GM23338 (cell line): ENCODE data around the gene NRIP3. TPM values are rescaled to one million over a fixed set of nuclear protein-coding genes. Genes with fewer than 3 reads are reported as not detected.

Experiments
- ATAC-seq: fragments of 200-7000 bp; cut with Tn5 transposase; 3 replicates; pipeline ENCODE4 v1.9.1; 2020
- DNase-seq: peaks from one replicate; pipeline ENCODE4 v3.0.0-alpha.2; 2015; ENCODE audit warnings: low spot score
- H2AFZ ChIP-seq: fragments of 200-600 bp; sonication (generic); 2 replicates; pipeline ENCODE4 v1.8.0; 2016; ENCODE audit warnings: antibody characterized with exemption, mild to moderate bottlenecking, moderate library complexity
- H3F3A ChIP-seq: fragments of 200-600 bp; sonication (generic); replicated peaks from 2 replicates; pipeline ENCODE4 v1.8.0; 2017; ENCODE audit warnings: antibody characterized with exemption, mixed run types, low read depth
- H3K27ac ChIP-seq: fragments of 200-600 bp; sonication (generic); 2 replicates; pipeline ENCODE4 v1.6.1; 2016; ENCODE audit warnings: low read depth
- H3K27me3 ChIP-seq: fragments of 200-600 bp; sonication (generic); 2 replicates; pipeline ENCODE4 v1.8.0; 2016; ENCODE audit warnings: mild to moderate bottlenecking, mixed run types, moderate library complexity; ENCODE audit not compliant: insufficient read depth
- H3K36me3 ChIP-seq: fragments of 200-600 bp; sonication (generic); 2 replicates; pipeline ENCODE4 v1.8.0; 2016; ENCODE audit warnings: mild to moderate bottlenecking; ENCODE audit not compliant: insufficient read depth
- H3K4me1 ChIP-seq: fragments of 200-600 bp; sonication (generic); 2 replicates; pipeline ENCODE4 v1.8.0; 2016; ENCODE audit warnings: mild to moderate bottlenecking, moderate library complexity; ENCODE audit not compliant: insufficient read depth
- H3K4me2 ChIP-seq: fragments of 200-600 bp; sonication (generic); 2 replicates; pipeline ENCODE4 v1.7.1; 2017; ENCODE audit warnings: mixed run types
- H3K4me3 ChIP-seq: fragments of 200-600 bp; sonication (generic); 2 replicates; pipeline ENCODE4 v1.6.1; 2016; ENCODE audit warnings: mixed run types
- H3K79me2 ChIP-seq: fragments of 200-600 bp; sonication (generic); replicated peaks from 2 replicates; pipeline ENCODE4 v1.8.0; 2017; ENCODE audit warnings: mild to moderate bottlenecking; ENCODE audit not compliant: insufficient read depth
- H3K9me2 ChIP-seq: fragments of 200-600 bp; sonication (generic); 2 replicates; pipeline ENCODE4 v1.8.0; 2017; ENCODE audit not compliant: insufficient read depth
- H4K20me1 ChIP-seq: fragments of 200-600 bp; sonication (generic); replicated peaks from 2 replicates; pipeline ENCODE4 v1.8.0; 2017; ENCODE audit warnings: mild to moderate bottlenecking; ENCODE audit not compliant: insufficient read depth
- H3K27ac Mint-ChIP-seq: 2 replicates; pipeline ENCODE4 v1.8.0; 2020; ENCODE audit warnings: inconsistent platforms, mild to moderate bottlenecking, moderate library complexity, mixed read lengths
- H3K27me3 Mint-ChIP-seq: 3 replicates; pipeline ENCODE4 v1.8.0; 2022; ENCODE audit warnings: low read depth, mild to moderate bottlenecking, moderate library complexity, mixed read lengths, inconsistent platforms; ENCODE audit not compliant: insufficient read depth, poor library complexity
- H3K36me3 Mint-ChIP-seq: 3 replicates; pipeline ENCODE4 v1.8.0; 2021; ENCODE audit warnings: low read depth, mild to moderate bottlenecking, inconsistent platforms, moderate library complexity, mixed read lengths
- H3K4me1 Mint-ChIP-seq: 3 replicates; pipeline ENCODE4 v1.8.0; 2020; ENCODE audit warnings: mild to moderate bottlenecking, inconsistent platforms, mixed read lengths
- H3K4me3 Mint-ChIP-seq: 3 replicates; pipeline ENCODE4 v1.8.0; 2021; ENCODE audit warnings: moderate library complexity, mild to moderate bottlenecking, inconsistent platforms, mixed read lengths
- H3K9me3 Mint-ChIP-seq: 3 replicates; pipeline ENCODE4 v1.8.0; 2020; ENCODE audit warnings: moderate library complexity, mild to moderate bottlenecking, inconsistent platforms, mixed read lengths
- CREB1 ChIP-seq: fragments of 250-450 bp; sonication (Bioruptor Pico); IDR thresholded peaks from 2 replicates; pipeline ENCODE4 v1.5.0; 2020; ENCODE audit warnings: low read depth, mild to moderate bottlenecking, moderate library complexity
- EZH2 ChIP-seq: fragments of 200-600 bp; sonication (generic); IDR thresholded peaks from one replicate; pipeline ENCODE4 v1.8.0; 2017; ENCODE audit warnings: antibody characterized with exemption, mild to moderate bottlenecking, low read depth; ENCODE audit not compliant: unreplicated experiment
- EZH2phosphoT487 ChIP-seq: fragments of 200-600 bp; sonication (generic); IDR thresholded peaks from one replicate; pipeline ENCODE4 v1.8.1; 2018; ENCODE audit warnings: antibody characterized with exemption; ENCODE audit not compliant: unreplicated experiment
- JUNB ChIP-seq: IDR thresholded peaks from one replicate; pipeline ENCODE4 v1.6.1; 2016; ENCODE audit warnings: antibody characterized with exemption; ENCODE audit not compliant: unreplicated experiment
- POLR2AphosphoS5 ChIP-seq: IDR thresholded peaks from 2 replicates; pipeline ENCODE4 v1.6.1; 2016; ENCODE audit warnings: antibody characterized with exemption, low read depth
- STAT1 ChIP-seq: IDR thresholded peaks from one replicate; pipeline ENCODE4 v1.6.1; 2016; ENCODE audit warnings: antibody characterized with exemption; ENCODE audit not compliant: unreplicated experiment
- ZNF114 ChIP-seq: fragments of 250-450 bp; sonication (Bioruptor Pico); IDR thresholded peaks from 2 replicates; pipeline ENCODE4 v1.5.0; 2020; ENCODE audit warnings: mild to moderate bottlenecking, moderate library complexity
- polyA plus RNA-seq: library from polyadenylated mRNA; unstranded; fragments of >200 nt; fragmentation: Nextera tagmentation; extraction: Ambion mirVana; gene quantifications from 2 replicates; pipeline ENCODE4 v1.2.1, GENCODE V29; 2016
- total RNA-seq: library from RNA; depleted of rRNA; stranded (reverse); fragments of >200 nt; shearing (Covaris generic); gene quantifications from 2 replicates; pipeline ENCODE4 v1.2.3, GENCODE V29; 2014
- TF ChIP-seq, protein P1 (sequence below): fragments of 250-450 bp; sonication (Bioruptor Pico); IDR thresholded peaks from 2 replicates; pipeline ENCODE4 v1.5.0; 2020; ENCODE audit warnings: mild to moderate bottlenecking, moderate library complexity
- TF ChIP-seq, protein P2 (sequence below): IDR thresholded peaks from 2 replicates; pipeline ENCODE4 v1.6.1; 2016; ENCODE audit warnings: antibody characterized with exemption

NRIP3 gene
- total and polyA plus RNA-seq, 2 experiments from 2014 or later, result 3.0 to 7.9 TPM

DNA sequence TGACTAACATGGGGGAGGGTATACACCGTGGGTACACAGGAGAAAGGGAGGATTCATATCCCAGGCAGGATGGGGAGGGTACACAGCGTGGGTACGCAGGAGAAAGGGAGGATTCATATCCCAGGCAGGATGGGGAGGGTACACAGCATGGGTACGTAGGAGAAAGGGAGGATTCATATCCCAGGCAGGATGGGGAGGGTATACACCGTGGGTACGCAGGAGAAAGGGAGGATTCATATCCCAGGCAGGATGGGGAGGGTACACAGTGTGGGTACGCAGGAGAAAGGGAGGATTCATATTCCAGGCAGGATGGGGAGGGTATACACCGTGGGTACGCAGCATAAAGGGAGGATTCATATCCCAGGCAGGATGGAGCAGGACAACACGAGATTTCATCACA lies 36.6 kb upstream of the NRIP3 start (continued):
- TF ChIP-seq, protein P1, sequence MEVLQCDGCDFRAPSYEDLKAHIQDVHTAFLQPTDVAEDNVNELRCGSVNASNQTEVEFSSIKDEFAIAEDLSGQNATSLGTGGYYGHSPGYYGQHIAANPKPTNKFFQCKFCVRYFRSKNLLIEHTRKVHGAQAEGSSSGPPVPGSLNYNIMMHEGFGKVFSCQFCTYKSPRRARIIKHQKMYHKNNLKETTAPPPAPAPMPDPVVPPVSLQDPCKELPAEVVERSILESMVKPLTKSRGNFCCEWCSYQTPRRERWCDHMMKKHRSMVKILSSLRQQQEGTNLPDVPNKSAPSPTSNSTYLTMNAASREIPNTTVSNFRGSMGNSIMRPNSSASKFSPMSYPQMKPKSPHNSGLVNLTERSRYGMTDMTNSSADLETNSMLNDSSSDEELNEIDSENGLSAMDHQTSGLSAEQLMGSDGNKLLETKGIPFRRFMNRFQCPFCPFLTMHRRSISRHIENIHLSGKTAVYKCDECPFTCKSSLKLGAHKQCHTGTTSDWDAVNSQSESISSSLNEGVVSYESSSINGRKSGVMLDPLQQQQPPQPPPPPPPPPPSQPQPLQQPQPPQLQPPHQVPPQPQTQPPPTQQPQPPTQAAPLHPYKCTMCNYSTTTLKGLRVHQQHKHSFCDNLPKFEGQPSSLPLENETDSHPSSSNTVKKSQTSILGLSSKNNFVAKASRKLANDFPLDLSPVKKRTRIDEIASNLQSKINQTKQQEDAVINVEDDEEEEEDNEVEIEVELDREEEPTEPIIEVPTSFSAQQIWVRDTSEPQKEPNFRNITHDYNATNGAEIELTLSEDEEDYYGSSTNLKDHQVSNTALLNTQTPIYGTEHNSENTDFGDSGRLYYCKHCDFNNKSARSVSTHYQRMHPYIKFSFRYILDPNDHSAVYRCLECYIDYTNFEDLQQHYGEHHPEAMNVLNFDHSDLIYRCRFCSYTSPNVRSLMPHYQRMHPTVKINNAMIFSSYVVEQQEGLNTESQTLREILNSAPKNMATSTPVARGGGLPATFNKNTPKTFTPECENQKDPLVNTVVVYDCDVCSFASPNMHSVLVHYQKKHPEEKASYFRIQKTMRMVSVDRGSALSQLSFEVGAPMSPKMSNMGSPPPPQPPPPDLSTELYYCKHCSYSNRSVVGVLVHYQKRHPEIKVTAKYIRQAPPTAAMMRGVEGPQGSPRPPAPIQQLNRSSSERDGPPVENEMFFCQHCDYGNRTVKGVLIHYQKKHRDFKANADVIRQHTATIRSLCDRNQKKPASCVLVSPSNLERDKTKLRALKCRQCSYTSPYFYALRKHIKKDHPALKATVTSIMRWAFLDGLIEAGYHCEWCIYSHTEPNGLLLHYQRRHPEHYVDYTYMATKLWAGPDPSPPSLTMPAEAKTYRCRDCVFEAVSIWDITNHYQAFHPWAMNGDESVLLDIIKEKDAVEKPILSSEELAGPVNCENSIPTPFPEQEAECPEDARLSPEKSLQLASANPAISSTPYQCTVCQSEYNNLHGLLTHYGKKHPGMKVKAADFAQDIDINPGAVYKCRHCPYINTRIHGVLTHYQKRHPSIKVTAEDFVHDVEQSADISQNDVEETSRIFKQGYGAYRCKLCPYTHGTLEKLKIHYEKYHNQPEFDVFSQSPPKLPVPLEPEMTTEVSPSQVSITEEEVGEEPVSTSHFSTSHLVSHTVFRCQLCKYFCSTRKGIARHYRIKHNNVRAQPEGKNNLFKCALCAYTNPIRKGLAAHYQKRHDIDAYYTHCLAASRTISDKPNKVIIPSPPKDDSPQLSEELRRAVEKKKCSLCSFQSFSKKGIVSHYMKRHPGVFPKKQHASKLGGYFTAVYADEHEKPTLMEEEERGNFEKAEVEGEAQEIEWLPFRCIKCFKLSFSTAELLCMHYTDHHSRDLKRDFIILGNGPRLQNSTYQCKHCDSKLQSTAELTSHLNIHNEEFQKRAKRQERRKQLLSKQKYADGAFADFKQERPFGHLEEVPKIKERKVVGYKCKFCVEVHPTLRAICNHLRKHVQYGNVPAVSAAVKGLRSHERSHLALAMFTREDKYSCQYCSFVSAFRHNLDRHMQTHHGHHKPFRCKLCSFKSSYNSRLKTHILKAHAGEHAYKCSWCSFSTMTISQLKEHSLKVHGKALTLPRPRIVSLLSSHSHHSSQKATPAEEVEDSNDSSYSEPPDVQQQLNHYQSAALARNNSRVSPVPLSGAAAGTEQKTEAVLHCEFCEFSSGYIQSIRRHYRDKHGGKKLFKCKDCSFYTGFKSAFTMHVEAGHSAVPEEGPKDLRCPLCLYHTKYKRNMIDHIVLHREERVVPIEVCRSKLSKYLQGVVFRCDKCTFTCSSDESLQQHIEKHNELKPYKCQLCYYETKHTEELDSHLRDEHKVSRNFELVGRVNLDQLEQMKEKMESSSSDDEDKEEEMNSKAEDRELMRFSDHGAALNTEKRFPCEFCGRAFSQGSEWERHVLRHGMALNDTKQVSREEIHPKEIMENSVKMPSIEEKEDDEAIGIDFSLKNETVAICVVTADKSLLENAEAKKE (CRISPR knock-in tag), result no peak
- TF ChIP-seq CREB1 (CRISPR knock-in tag) (no peak), EZH2 (no peak), POLR2AphosphoS5 (no peak)
- TF ChIP-seq, protein P2, sequence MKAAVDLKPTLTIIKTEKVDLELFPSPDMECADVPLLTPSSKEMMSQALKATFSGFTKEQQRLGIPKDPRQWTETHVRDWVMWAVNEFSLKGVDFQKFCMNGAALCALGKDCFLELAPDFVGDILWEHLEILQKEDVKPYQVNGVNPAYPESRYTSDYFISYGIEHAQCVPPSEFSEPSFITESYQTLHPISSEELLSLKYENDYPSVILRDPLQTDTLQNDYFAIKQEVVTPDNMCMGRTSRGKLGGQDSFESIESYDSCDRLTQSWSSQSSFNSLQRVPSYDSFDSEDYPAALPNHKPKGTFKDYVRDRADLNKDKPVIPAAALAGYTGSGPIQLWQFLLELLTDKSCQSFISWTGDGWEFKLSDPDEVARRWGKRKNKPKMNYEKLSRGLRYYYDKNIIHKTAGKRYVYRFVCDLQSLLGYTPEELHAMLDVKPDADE, result no peak

DNA sequence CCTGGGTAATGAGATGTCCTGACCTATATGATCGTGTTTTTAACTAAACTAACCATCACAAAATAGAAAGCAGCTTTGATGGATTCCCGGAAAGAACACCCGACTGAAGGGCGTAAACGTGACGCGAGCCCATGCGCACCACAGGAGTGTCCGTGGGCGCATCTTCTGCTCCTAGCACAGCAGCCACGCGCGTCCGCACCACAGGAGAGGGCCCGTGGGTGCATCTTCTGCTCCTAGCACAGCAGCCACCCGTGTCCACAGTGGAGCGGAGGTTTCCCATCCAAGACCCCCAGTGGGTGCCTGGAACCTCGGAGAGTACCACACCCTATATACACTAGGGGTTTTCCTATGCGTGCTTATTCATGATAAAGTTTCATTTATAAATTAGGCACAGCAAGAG lies 36.1 kb upstream of the NRIP3 start:
- Histone ChIP-seq H3K27me3 (no peaks in the 10 kb centered on the region), H3K27ac (no peak overlapping the region), H4K20me1 (no peaks in the 10 kb centered on the region), H3F3A (no peaks in the 10 kb centered on the region), H3K9me2 (no peaks in the 10 kb centered on the region), H3K4me1 (peaks cover 11% of the 10 kb centered on the region; the same call in 1 of the 2 replicates), H3K4me2 (no peak overlapping the region), H2AFZ (no peak overlapping the region), H3K79me2 (no peaks in the 10 kb centered on the region), H3K36me3 (no peaks in the 10 kb centered on the region), H3K4me3 (no peak overlapping the region)
- ATAC-seq (no peak), DNase-seq (no peak)
- Mint-ChIP-seq H3K9me3 (no peaks in the 10 kb centered on the region), H3K27ac (no peak overlapping the region), H3K27me3 (peaks cover under 1% of the 10 kb centered on the region), H3K4me1 (peaks cover 21% of the 10 kb centered on the region), H3K36me3 (no peaks in the 10 kb centered on the region), H3K4me3 (no peak overlapping the region)
- TF ChIP-seq JUNB (no peak), STAT1 (no peak), CREB1 (CRISPR knock-in tag) (no peak), EZH2phosphoT487 (no peak), ZNF114 (no peak)
- TF ChIP-seq, protein P1 (CRISPR knock-in tag), result no peak
